GM19035 (cell line): ENCODE measurements around the gene ZCCHC17.

Experiments
- ATAC-seq: cut with Tn5 transposase; IDR thresholded peaks from one replicate; pipeline ENCODE4 v1.9.1; 2021; ENCODE audit not compliant: unreplicated experiment

Gene ZCCHC17

GRCh38 chr1:31389616-31390015 is 92.8 kb downstream of the ZCCHC17 start:
- ATAC-seq = no peak

- ATAC-seq = no peak
Observed at GRCh38 chr1:31390071-31390470, 93.2 kb downstream of the ZCCHC17 start.

GRCh38 chr1:31393463-31393862 is 96.6 kb downstream of the ZCCHC17 start:
- ATAC-seq = no peak

GRCh38 chr1:31394584-31395193 is 97.9 kb downstream of the ZCCHC17 start:
- no peak for ATAC-seq

GRCh38 chr1:31396633-31397351 is 100.0 kb downstream of the ZCCHC17 start:
- ATAC-seq = no peak

- ATAC-seq = no peak
Observed at GRCh38 chr1:31397360-31398095, 100.7 kb downstream of the ZCCHC17 start.

- no peak for ATAC-seq
Observed at GRCh38 chr1:31398246-31398645, 101.4 kb downstream of the ZCCHC17 start.

GRCh38 chr1:31399976-31400375 is 103.1 kb downstream of the ZCCHC17 start:
- no peak for ATAC-seq

- ATAC-seq = no peak
Observed at GRCh38 chr1:31400393-31400792, 103.6 kb downstream of the ZCCHC17 start.

GRCh38 chr1:31401241-31401640 is 104.4 kb downstream of the ZCCHC17 start:
- no peak for ATAC-seq

GRCh38 chr1:31405578-31406245 is 108.9 kb downstream of the ZCCHC17 start:
- no peak for ATAC-seq

GRCh38 chr1:31407029-31407626 is 110.3 kb downstream of the ZCCHC17 start:
- ATAC-seq = no peak

GRCh38 chr1:31408788-31409318 is 112.0 kb downstream of the ZCCHC17 start:
- no peak for ATAC-seq

- ATAC-seq = no peak
Observed at GRCh38 chr1:31409946-31410858, 113.4 kb downstream of the ZCCHC17 start.

GRCh38 chr1:31410871-31411270 is 114.0 kb downstream of the ZCCHC17 start:
- no peak for ATAC-seq

GRCh38 chr1:31412205-31412604 is 115.4 kb downstream of the ZCCHC17 start:
- ATAC-seq = no peak

- ATAC-seq = no peak
Observed at GRCh38 chr1:31412732-31413404, 116.0 kb downstream of the ZCCHC17 start, which contains the start of gene SERINC2. SERINC2 (plus strand) TSS chr1:31413213; CDS start chr1:31413266, 53 bp downstream.

- no peak for ATAC-seq
Observed at GRCh38 chr1:31413405-31414001, 116.7 kb downstream of the ZCCHC17 start.
